ENCODE measurements around the gene IL10RA. TPM values are rescaled to one million over a fixed set of nuclear protein-coding genes. Genes with fewer than 3 reads are reported as not detected.
A peak's percentile ranks its signal among the peaks of the same experiment; 100 is the strongest.

Gene IL10RA
- total RNA-seq, 1 donor from 2014 or later = not detected

DNA sequence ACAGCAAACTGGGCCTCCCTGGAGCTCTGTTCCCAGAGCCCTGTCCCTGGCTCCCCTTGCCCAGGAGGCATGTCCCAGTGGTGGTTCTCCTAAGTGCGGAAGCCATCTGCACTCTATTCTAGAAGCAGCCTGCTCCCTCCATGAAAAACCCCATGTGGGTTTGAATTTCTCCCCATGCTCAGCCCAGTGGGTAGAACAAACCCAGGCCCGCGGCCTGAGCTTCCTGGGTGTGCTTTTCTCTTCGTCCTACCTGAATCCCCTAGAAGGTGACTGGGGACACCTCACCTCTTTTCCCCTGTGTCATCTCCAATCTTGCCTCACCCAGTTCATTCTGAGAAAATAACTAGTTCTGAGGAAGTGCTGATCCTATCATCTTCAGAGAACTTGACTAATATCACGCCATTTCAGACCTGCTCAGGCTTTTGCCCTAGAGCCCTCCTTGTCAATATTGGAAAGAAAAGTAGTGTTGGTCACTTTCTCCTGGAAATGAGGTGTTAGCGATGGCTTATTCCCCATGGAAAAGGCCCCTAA, 15.9 kb downstream of the IL10RA start:
- TF ChIP-seq, protein P1, sequence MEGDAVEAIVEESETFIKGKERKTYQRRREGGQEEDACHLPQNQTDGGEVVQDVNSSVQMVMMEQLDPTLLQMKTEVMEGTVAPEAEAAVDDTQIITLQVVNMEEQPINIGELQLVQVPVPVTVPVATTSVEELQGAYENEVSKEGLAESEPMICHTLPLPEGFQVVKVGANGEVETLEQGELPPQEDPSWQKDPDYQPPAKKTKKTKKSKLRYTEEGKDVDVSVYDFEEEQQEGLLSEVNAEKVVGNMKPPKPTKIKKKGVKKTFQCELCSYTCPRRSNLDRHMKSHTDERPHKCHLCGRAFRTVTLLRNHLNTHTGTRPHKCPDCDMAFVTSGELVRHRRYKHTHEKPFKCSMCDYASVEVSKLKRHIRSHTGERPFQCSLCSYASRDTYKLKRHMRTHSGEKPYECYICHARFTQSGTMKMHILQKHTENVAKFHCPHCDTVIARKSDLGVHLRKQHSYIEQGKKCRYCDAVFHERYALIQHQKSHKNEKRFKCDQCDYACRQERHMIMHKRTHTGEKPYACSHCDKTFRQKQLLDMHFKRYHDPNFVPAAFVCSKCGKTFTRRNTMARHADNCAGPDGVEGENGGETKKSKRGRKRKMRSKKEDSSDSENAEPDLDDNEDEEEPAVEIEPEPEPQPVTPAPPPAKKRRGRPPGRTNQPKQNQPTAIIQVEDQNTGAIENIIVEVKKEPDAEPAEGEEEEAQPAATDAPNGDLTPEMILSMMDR (IDR thresholded peaks at IDR 0.05) = no peak
- H3K27ac Mint-ChIP-seq (ENCODE audit: unreplicated experiment) = no peak overlapping the region
- DNase-seq (ENCODE audit: extremely low spot score, unreplicated experiment) = no peak

GRCh38 chr11:118002541-118003423, 16.6 kb downstream of the IL10RA start:
- Mint-ChIP-seq H3K27me3 (ENCODE audit: unreplicated experiment) (peaks cover 4% of the 10 kb centered on the region), H3K9me3 (ENCODE audit: unreplicated experiment) (peaks cover 3% of the 10 kb centered on the region), H3K27ac (ENCODE audit: unreplicated experiment) (no peak overlapping the region), H3K36me3 (ENCODE audit: unreplicated experiment) (no peaks in the 10 kb centered on the region), H3K4me3 (ENCODE audit: unreplicated experiment) (no peak overlapping the region), H3K4me1 (ENCODE audit: unreplicated experiment) (no peaks in the 10 kb centered on the region)
- no peak for DNase-seq (ENCODE audit: extremely low spot score, unreplicated experiment)
- TF ChIP-seq, protein P1 (IDR thresholded peaks at IDR 0.05) = no peak

More for the DNA sequence above, 15.9 kb downstream of the IL10RA start:
- Mint-ChIP-seq H3K27me3 (ENCODE audit: unreplicated experiment) (peaks cover 4% of the 10 kb centered on the region), H3K9me3 (ENCODE audit: unreplicated experiment) (peaks cover 3% of the 10 kb centered on the region), H3K4me1 (ENCODE audit: unreplicated experiment) (no peaks in the 10 kb centered on the region), H3K4me3 (ENCODE audit: unreplicated experiment) (no peak overlapping the region), H3K36me3 (ENCODE audit: unreplicated experiment) (no peaks in the 10 kb centered on the region)

DNA sequence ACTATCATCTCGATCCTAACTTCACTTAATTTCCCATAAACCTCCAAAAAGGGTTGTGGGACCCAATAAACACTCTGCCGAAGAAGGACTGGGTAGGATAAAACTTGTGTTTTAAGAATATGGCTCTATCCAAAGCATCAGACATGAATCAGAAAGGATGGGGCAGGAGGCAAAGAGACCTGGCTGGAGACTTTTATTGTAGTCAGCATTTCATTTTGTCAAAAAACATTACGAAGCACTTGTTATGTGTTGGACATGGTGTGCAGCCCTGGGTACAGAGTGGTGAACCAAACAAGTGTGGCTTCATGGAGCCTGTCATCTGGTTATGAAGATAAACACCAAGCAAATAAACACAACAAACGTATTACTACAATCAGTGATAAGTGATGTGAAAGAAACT, 17.3 kb downstream of the IL10RA start:
- Mint-ChIP-seq H3K9me3 (ENCODE audit: unreplicated experiment) (peaks cover 3% of the 10 kb centered on the region), H3K27me3 (ENCODE audit: unreplicated experiment) (peaks cover 4% of the 10 kb centered on the region)
- TF ChIP-seq, protein P1 (IDR thresholded peaks at IDR 0.05) = no peak

DNA sequence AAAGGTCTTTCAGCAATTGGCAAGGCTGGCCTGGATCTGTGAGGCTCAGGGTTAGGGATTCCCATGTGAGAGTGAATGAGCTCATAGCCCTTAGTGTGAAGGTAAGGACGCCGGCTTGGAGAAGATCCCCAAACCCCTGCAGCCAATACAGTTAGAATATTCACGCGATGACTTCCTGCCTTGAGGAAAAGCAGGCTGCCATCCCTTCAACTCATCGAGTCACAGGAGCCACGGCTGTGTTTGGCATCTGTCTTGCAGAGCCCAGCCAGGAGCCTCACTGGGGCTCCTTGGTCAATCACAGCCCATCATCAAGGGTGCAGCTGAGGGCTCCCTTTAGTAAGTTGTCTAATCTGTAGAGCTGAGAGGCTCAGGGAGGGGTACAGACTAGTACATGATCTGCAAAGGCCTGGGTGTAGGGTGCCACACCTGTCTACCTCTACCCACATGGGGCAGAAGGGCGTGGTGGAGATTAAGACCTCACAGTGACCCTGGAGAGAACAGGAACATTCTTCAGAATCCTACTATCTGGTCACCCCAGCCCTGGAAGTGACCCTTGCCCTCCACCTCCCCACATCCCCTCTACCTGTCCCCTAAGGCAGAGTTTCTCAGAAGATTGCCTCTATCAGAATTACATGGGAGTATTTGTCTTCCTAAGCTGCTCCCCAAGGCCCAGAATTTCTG, 18.5 kb downstream of the IL10RA start:
- no peak overlapping the region for H3K27ac Mint-ChIP-seq (ENCODE audit: unreplicated experiment)
- no peaks in the 10 kb centered on the region for H3K4me1 Mint-ChIP-seq (ENCODE audit: unreplicated experiment)
- DNase-seq (ENCODE audit: extremely low spot score, unreplicated experiment) = peak; percentile 59
- TF ChIP-seq, protein P1 (IDR thresholded peaks at IDR 0.05) = no peak
- peaks cover 5% of the 10 kb centered on the region for H3K27me3 Mint-ChIP-seq (ENCODE audit: unreplicated experiment)
- peaks cover 3% of the 10 kb centered on the region for H3K9me3 Mint-ChIP-seq (ENCODE audit: unreplicated experiment)
- no peaks in the 10 kb centered on the region for H3K36me3 Mint-ChIP-seq (ENCODE audit: unreplicated experiment)
- H3K4me3 Mint-ChIP-seq (ENCODE audit: unreplicated experiment) = no peak overlapping the region

More for the DNA sequence above, 17.3 kb downstream of the IL10RA start:
- Mint-ChIP-seq H3K36me3 (ENCODE audit: unreplicated experiment) (no peaks in the 10 kb centered on the region), H3K27ac (ENCODE audit: unreplicated experiment) (no peak overlapping the region), H3K4me3 (ENCODE audit: unreplicated experiment) (no peak overlapping the region), H3K4me1 (ENCODE audit: unreplicated experiment) (no peaks in the 10 kb centered on the region)
- DNase-seq (ENCODE audit: extremely low spot score, unreplicated experiment) = no peak
